Neuronal stem cell (in vitro differentiated cells): ENCODE data around the gene CCDC86.

Source experiments
- DNase-seq: peaks from one replicate; pipeline ENCODE4 v3.0.0-alpha.2; 2013; ENCODE audit warnings: low spot score
- H2AFZ ChIP-seq: one replicate; pipeline ENCODE4 v1.6.1; 2013; ENCODE audit warnings: mild to moderate bottlenecking, low read length, inconsistent platforms
- H2AK5ac ChIP-seq: 2 replicates; pipeline ENCODE4 v1.6.1; 2013; ENCODE audit warnings: low read depth, mild to moderate bottlenecking, inconsistent platforms, low read length, moderate library complexity, mixed read lengths
- H2BK120ac ChIP-seq: 2 replicates; pipeline ENCODE4 v1.6.1; 2013; ENCODE audit warnings: low read depth, mild to moderate bottlenecking, inconsistent platforms, low read length, moderate library complexity, mixed read lengths
- H2BK12ac ChIP-seq: one replicate; pipeline ENCODE4 v1.6.1; 2013; ENCODE audit warnings: low read length, inconsistent platforms
- H2BK15ac ChIP-seq: 2 replicates; pipeline ENCODE4 v1.6.1; 2013; ENCODE audit warnings: mild to moderate bottlenecking, low read length, inconsistent platforms, mixed read lengths
- H2BK5ac ChIP-seq: one replicate; pipeline ENCODE4 v1.6.1; 2013; ENCODE audit warnings: inconsistent platforms, mild to moderate bottlenecking, low read length, moderate library complexity
- H3K14ac ChIP-seq: one replicate; pipeline ENCODE4 v1.6.1; 2013; ENCODE audit warnings: low read length, inconsistent platforms
- H3K18ac ChIP-seq: 2 replicates; pipeline ENCODE4 v1.6.1; 2013; ENCODE audit warnings: low read length, inconsistent platforms
- H3K23ac ChIP-seq: 2 replicates; pipeline ENCODE4 v1.6.1; 2013; ENCODE audit warnings: low read depth, mild to moderate bottlenecking, mixed read lengths, low read length, inconsistent platforms; ENCODE audit not compliant: poor library complexity
- H3K27ac ChIP-seq: replicated peaks from 3 replicates; pipeline ENCODE4 v1.5.1; 2013; ENCODE audit warnings: low read length, inconsistent platforms
- H3K27me3 ChIP-seq, 3 experiments: 2 replicates each; pipeline ENCODE4 v1.6.1; 2013; ENCODE audit warnings: low read length in 3 of 3, mild to moderate bottlenecking in 2 of 3, inconsistent platforms in 1 of 3, low read depth in 1 of 3, mixed read lengths in 1 of 3, moderate library complexity in 1 of 3; ENCODE audit not compliant: control insufficient read depth in 3 of 3, insufficient read depth in 3 of 3
- H3K36me3 ChIP-seq, 2 donors: replicated peaks in 1 of 2; 2 replicates each; pipeline ENCODE4 v1.6.1; 2013; ENCODE audit warnings: low read length in 2 of 2; ENCODE audit not compliant: control insufficient read depth in 2 of 2, insufficient read depth in 2 of 2
- H3K4ac ChIP-seq: 2 replicates; pipeline ENCODE4 v1.6.1; 2013; ENCODE audit warnings: inconsistent platforms, mild to moderate bottlenecking, low read length, moderate library complexity
- H3K4me1 ChIP-seq, 2 donors: 1 replicate in 1 of 2; 2 replicates in 1 of 2; pipeline ENCODE4 v1.6.1; 2013; ENCODE audit warnings: low read length in 2 of 2, low read depth in 1 of 2; ENCODE audit not compliant: control insufficient read depth in 2 of 2, insufficient read depth in 1 of 2
- H3K4me2 ChIP-seq: one replicate; pipeline ENCODE4 v1.6.1; 2013; ENCODE audit warnings: mild to moderate bottlenecking, low read length, inconsistent platforms; ENCODE audit not compliant: insufficient read depth, poor library complexity, severe bottlenecking
- H3K4me3 ChIP-seq, 2 donors: 2 replicates each; pipeline ENCODE4 v1.5.1; 2013; ENCODE audit warnings: low read length in 2 of 2, mild to moderate bottlenecking in 2 of 2, inconsistent platforms in 1 of 2, moderate library complexity in 1 of 2
- H3K79me1 ChIP-seq: one replicate; pipeline ENCODE4 v1.6.1; 2013; ENCODE audit warnings: low read depth, mild to moderate bottlenecking, inconsistent platforms, low read length, moderate library complexity
- H3K9ac ChIP-seq: one replicate; pipeline ENCODE4 v1.6.1; 2013; ENCODE audit warnings: mild to moderate bottlenecking, low read depth, low read length, inconsistent platforms; ENCODE audit not compliant: poor library complexity
- H3K9me3 ChIP-seq, 2 donors: replicated peaks in 1 of 2; 2 replicates each; pipeline versions ENCODE3 to v1.6.1; 2013; ENCODE audit warnings: low read length in 2 of 2, mild to moderate bottlenecking in 2 of 2, inconsistent platforms in 1 of 2, low read depth in 1 of 2, mixed read lengths in 1 of 2, moderate library complexity in 1 of 2; ENCODE audit not compliant: control insufficient read depth in 2 of 2, insufficient read depth in 1 of 2
- H4K8ac ChIP-seq: one replicate; pipeline ENCODE4 v1.6.1; 2013; ENCODE audit warnings: low read depth, mild to moderate bottlenecking, inconsistent platforms, low read length, moderate library complexity
- H4K91ac ChIP-seq: one replicate; pipeline ENCODE4 v1.6.1; 2013; ENCODE audit warnings: low read length, low read depth, mild to moderate bottlenecking, inconsistent platforms; ENCODE audit not compliant: poor library complexity
- WGBS, 2 donors: extraction: QIAGEN DNeasy Blood & Tissue Kit; methylation state at CpG; one replicate each; pipeline ENCODE4 v1.1.7; 2013; ENCODE audit warnings: missing lambda C conversion rate in 2 of 2, mixed read lengths in 1 of 2; ENCODE audit not compliant: insufficient read length in 2 of 2, insufficient replicate concordance in 1 of 2; ENCODE audit errors: extremely low coverage in 2 of 2; 5-methylcytosine and 5-hydroxymethylcytosine counted together

The CCDC86 gene

GRCh38 chr11:60878245-60879101 is 36.6 kb downstream of the CCDC86 start:
- Histone ChIP-seq H3K4me3 (no peak overlapping the region), H2AFZ (no peak overlapping the region), H3K27me3 (no peaks in the 10 kb centered on the region), H2AK5ac (no peak overlapping the region), H4K91ac (no peak overlapping the region), H3K4me1 (peaks cover 0 to 6% of the 10 kb centered on the region in 2 donors), H4K8ac (no peak overlapping the region), H2BK120ac (no peak overlapping the region), H3K9ac (no peak overlapping the region), H3K14ac (no peak overlapping the region), H3K4me2 (no peak overlapping the region), H3K27ac (no peak overlapping the region), H3K23ac (no peak overlapping the region), H3K18ac (no peak overlapping the region), H2BK15ac (no peak overlapping the region), H3K4ac (no peak overlapping the region), H3K9me3 (no peaks in the 10 kb centered on the region), H2BK12ac (no peak overlapping the region), H3K79me1 (no peaks in the 10 kb centered on the region), H2BK5ac (no peak overlapping the region), H3K36me3 (peaks cover 8 to 22% of the 10 kb centered on the region in 2 donors)
- no peak for DNase-seq
- WGBS, 2 donors: no CpG with 5 or more reads among the region's 5 CpGs

- no peak overlapping the region for H2BK15ac ChIP-seq
- H3K9ac ChIP-seq: no peak overlapping the region
- H3K9me3 ChIP-seq: no peaks in the 10 kb centered on the region
- H3K36me3 ChIP-seq: peaks cover 8 to 22% of the 10 kb centered on the region in 2 donors
- no peak overlapping the region for H2BK12ac ChIP-seq
- H3K4me1 ChIP-seq: peaks cover 0 to 6% of the 10 kb centered on the region in 2 donors
- no CpG with 5 or more reads among the region's 1 CpG for WGBS, 2 donors
- no peak overlapping the region for H3K4ac ChIP-seq
- no peak for DNase-seq
- no peak overlapping the region for H3K4me3 ChIP-seq
- H3K27ac ChIP-seq: no peak overlapping the region
- no peak overlapping the region for H4K91ac ChIP-seq
- no peak overlapping the region for H2BK5ac ChIP-seq
- H3K23ac ChIP-seq: no peak overlapping the region
- no peaks in the 10 kb centered on the region for H3K27me3 ChIP-seq
- H4K8ac ChIP-seq: no peak overlapping the region
- H3K79me1 ChIP-seq: no peaks in the 10 kb centered on the region
- H2BK120ac ChIP-seq: no peak overlapping the region
- no peak overlapping the region for H2AFZ ChIP-seq
- no peak overlapping the region for H3K18ac ChIP-seq
- H3K4me2 ChIP-seq: no peak overlapping the region
- no peak overlapping the region for H2AK5ac ChIP-seq
- no peak overlapping the region for H3K14ac ChIP-seq
These were observed 37.2 kb downstream of the CCDC86 start for GRCh38 chr11:60879104-60879503.

GRCh38 chr11:60879971-60880588 is 38.2 kb downstream of the CCDC86 start:
- Histone ChIP-seq H2BK5ac (no peak overlapping the region), H3K14ac (no peak overlapping the region), H3K9me3 (no peaks in the 10 kb centered on the region), H3K4me3 (no peak overlapping the region), H3K18ac (no peak overlapping the region), H2BK15ac (no peak overlapping the region), H3K4me2 (no peak overlapping the region), H3K4ac (no peak overlapping the region), H2BK120ac (no peak overlapping the region), H3K27me3 (no peaks in the 10 kb centered on the region), H3K4me1 (peaks cover 0 to 6% of the 10 kb centered on the region in 2 donors), H3K27ac (no peak overlapping the region), H3K79me1 (no peaks in the 10 kb centered on the region), H4K91ac (no peak overlapping the region), H2AFZ (no peak overlapping the region), H4K8ac (no peak overlapping the region), H3K36me3 (peaks cover 8 to 16% of the 10 kb centered on the region in 2 donors), H2BK12ac (no peak overlapping the region), H3K23ac (no peak overlapping the region), H2AK5ac (no peak overlapping the region), H3K9ac (no peak overlapping the region)
- no CpG with 5 or more reads among the region's 5 CpGs for WGBS, 2 donors
- DNase-seq: no peak

- no peak overlapping the region for H4K91ac ChIP-seq
- no peak for DNase-seq
These were observed 38.9 kb downstream of the CCDC86 start for GRCh38 chr11:60880643-60881282.

More at GRCh38 chr11:60880643-60881282, 38.9 kb downstream of the CCDC86 start:
- no peaks in the 10 kb centered on the region for H3K27me3 ChIP-seq
- H3K79me1 ChIP-seq: no peaks in the 10 kb centered on the region
- H2BK5ac ChIP-seq: no peak overlapping the region
- H3K23ac ChIP-seq: no peak overlapping the region
- H3K36me3 ChIP-seq: peaks cover 5 to 16% of the 10 kb centered on the region in 2 donors
- no peak overlapping the region for H3K4me3 ChIP-seq
- H3K4ac ChIP-seq: no peak overlapping the region
- H3K14ac ChIP-seq: no peak overlapping the region
- peaks cover 0 to 6% of the 10 kb centered on the region in 2 donors for H3K4me1 ChIP-seq
- no peak overlapping the region for H2BK120ac ChIP-seq
- H4K8ac ChIP-seq: no peak overlapping the region
- no peak overlapping the region for H3K9ac ChIP-seq
- no peak overlapping the region for H3K27ac ChIP-seq
- no peaks in the 10 kb centered on the region for H3K9me3 ChIP-seq
- H2BK15ac ChIP-seq: no peak overlapping the region
- H3K4me2 ChIP-seq: no peak overlapping the region
- H2AK5ac ChIP-seq: no peak overlapping the region
- no peak overlapping the region for H2BK12ac ChIP-seq
- H3K18ac ChIP-seq: no peak overlapping the region
- H2AFZ ChIP-seq: no peak overlapping the region
- no CpG with 5 or more reads among the region's 8 CpGs for WGBS, 2 donors
